Upper lobe of left lung (tissue), 6 donors: Measurements from ENCODE around the gene FANCG. TPM values are rescaled to one million over a fixed set of nuclear protein-coding genes. Genes with fewer than 3 reads are reported as not detected.
A peak's percentile ranks its signal among the peaks of the same experiment; 100 is the strongest.

Experiments used
- ATAC-seq, 2 donors: fragments of 200-7000 bp; cut with Tn5 transposase; one replicate each; pipeline ENCODE4 v1.9.1; 2022; ENCODE audit warnings: mild to moderate bottlenecking in 2 of 2, moderate library complexity in 2 of 2; ENCODE audit not compliant: low FRiP score in 2 of 2
- DNase-seq, 2 donors: peaks; one replicate each; pipeline ENCODE4 v3.0.0-alpha.2; 2019 to 2020
- H3K27ac ChIP-seq, 4 donors: fragments of 200-600 bp; sonication (generic); one replicate each; pipeline ENCODE4 v1.5.1; 2016 to 2019
- H3K27me3 ChIP-seq, 4 donors: fragments of 200-600 bp; sonication (generic); one replicate each; pipeline ENCODE4 v1.5.1; 2017 to 2019
- H3K36me3 ChIP-seq, 4 donors: fragments of 200-600 bp; sonication (generic); one replicate each; pipeline ENCODE4 v1.5.1; 2016 to 2019
- H3K4me1 ChIP-seq, 4 donors: fragments of 200-600 bp; sonication (generic); one replicate each; pipeline ENCODE4 v1.5.1; 2018 to 2019
- H3K4me3 ChIP-seq, 4 donors: fragments of 200-600 bp; sonication (generic); one replicate each; pipeline ENCODE4 v1.5.1; 2017 to 2019; ENCODE audit warnings: mild to moderate bottlenecking in 2 of 4, moderate library complexity in 1 of 4
- H3K9me3 ChIP-seq, 4 donors: fragments of 200-600 bp; sonication (generic); one replicate each; pipeline ENCODE4 v1.5.1; 2018 to 2019
- EP300 ChIP-seq, 4 donors: sonication (generic); formaldehyde crosslinking; IDR thresholded peaks; one replicate each; pipeline ENCODE4 v1.5.1; 2017; ENCODE audit warnings: antibody characterized with exemption in 4 of 4, control low read depth in 2 of 4
- POLR2A ChIP-seq, 4 donors: fragments of 450-650 bp; IDR thresholded peaks; one replicate each; pipeline ENCODE4 v1.5.1; 2016 to 2017; ENCODE audit warnings: antibody characterized with exemption in 4 of 4, mild to moderate bottlenecking in 2 of 4
- POLR2AphosphoS5 ChIP-seq, 2 donors: sonication (generic); formaldehyde crosslinking; IDR thresholded peaks; one replicate each; pipeline ENCODE4 v1.5.1; 2017; ENCODE audit warnings: antibody characterized with exemption in 2 of 2
- WGBS, 2 donors: methylation state at CpG; one replicate each; pipeline ENCODE4 v1.1.5; 2017 to 2018; 5-methylcytosine and 5-hydroxymethylcytosine counted together
- total RNA-seq, 6 donors: library from RNA; depleted of rRNA in 4 of 6; stranded (reverse); fragments of >200 nt in 4 of 6; gene quantifications; one replicate each; pipeline versions ENCODE4 v1.1.0 to v1.2.1, GENCODE V29; 2016 to 2021
- TF ChIP-seq, protein P1 (sequence below), 6 experiments: fragments of 450-650 bp in 4 of 6; fragments of 200-600 bp in 2 of 6; sonication (generic) in 2 of 6; IDR thresholded peaks; one replicate each; pipeline ENCODE4 v1.5.1; 2016 to 2019; ENCODE audit warnings: antibody characterized with exemption in 6 of 6
- donor health status: DM: no; HTN: no; CAD: no; lungs with moderate emphysema.
- donor health status: DM: no; HTN: yes; CAD: no; lungs with severe emphysema.

Gene FANCG
- total RNA-seq, 6 donors from 2014 or later, result 4.7 to 61.8 (median 9.1) TPM

DNA sequence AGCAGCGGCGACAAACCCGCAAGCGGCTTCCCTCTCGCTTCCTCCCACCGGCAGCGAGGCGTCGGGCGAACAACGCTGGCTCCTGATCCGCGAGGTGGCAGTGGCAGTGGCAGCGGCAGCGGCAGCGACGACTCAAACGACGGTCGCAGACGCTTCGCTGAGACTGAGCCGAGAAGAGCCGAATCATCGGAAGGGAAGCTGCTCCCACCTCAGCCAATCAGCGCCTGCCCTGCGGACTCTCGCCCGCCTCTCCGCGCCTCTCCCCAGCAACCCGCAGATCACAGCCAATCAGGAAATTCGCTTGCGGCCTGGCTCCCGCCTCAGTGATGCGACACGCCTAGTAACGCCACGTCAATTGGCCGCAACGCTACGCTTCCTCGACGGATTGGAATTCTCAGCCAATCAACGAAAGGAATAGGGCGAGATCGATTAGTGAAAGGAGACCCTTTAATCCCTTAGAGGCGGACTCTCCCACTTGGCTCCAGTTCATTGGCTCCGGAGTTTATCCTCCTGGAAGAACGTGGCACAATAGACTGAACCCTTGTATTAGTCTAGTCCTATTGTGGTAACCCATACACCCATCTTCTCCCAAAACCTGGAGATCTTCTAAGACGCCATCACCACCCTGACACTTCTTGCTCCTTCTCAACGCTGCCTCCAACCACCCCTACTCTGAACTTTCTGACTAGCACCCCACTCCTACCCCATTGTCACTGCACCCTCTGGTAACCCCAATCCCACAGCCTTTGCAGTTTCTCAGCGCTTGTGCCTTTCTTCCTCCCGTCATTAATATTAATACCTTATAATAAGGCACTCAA is 7.1 kb downstream of the FANCG start, which contains the start of gene VCP:
Gene VCP (minus strand): TSS at position 165 of the 818 bp plus-strand sequence. CDS start 272 bp downstream, outside the sequence.
- peak; percentile 97 to 98 for DNase-seq
- peaks cover 4 to 19% (median 7%) of the 10 kb centered on the region in 4 donors for H3K36me3 ChIP-seq
- H3K4me3 ChIP-seq, result peak within 1 kb of the TSS; percentile 80 to 99 (median 89)
- H3K9me3 ChIP-seq, result no peaks in the 10 kb centered on the region
- no peaks in the 10 kb centered on the region for H3K27me3 ChIP-seq
- TF ChIP-seq, protein P1, sequence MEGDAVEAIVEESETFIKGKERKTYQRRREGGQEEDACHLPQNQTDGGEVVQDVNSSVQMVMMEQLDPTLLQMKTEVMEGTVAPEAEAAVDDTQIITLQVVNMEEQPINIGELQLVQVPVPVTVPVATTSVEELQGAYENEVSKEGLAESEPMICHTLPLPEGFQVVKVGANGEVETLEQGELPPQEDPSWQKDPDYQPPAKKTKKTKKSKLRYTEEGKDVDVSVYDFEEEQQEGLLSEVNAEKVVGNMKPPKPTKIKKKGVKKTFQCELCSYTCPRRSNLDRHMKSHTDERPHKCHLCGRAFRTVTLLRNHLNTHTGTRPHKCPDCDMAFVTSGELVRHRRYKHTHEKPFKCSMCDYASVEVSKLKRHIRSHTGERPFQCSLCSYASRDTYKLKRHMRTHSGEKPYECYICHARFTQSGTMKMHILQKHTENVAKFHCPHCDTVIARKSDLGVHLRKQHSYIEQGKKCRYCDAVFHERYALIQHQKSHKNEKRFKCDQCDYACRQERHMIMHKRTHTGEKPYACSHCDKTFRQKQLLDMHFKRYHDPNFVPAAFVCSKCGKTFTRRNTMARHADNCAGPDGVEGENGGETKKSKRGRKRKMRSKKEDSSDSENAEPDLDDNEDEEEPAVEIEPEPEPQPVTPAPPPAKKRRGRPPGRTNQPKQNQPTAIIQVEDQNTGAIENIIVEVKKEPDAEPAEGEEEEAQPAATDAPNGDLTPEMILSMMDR (IDR thresholded peaks at IDR 0.05), result peak in 1 of 6 experiments; percentile 17
- TF ChIP-seq EP300 (IDR thresholded peaks at IDR 0.05) (peak in 1 of 4 donors; percentile 45), POLR2A (IDR thresholded peaks at IDR 0.05) (peak; percentile 36 to 96 (median 89)), POLR2AphosphoS5 (IDR thresholded peaks at IDR 0.05) (peak; percentile 90 to 93)
- peaks cover 31 to 39% (median 36%) of the 10 kb centered on the region in 4 donors for H3K4me1 ChIP-seq
- WGBS, 2 donors, result 6 to 8% methylated on average over 31 to 41 of the region's 54 CpGs
- H3K27ac ChIP-seq, result peak within 1 kb of the TSS; percentile 99 to 100 (median 100)
- ATAC-seq, result peak; percentile 97

DNA sequence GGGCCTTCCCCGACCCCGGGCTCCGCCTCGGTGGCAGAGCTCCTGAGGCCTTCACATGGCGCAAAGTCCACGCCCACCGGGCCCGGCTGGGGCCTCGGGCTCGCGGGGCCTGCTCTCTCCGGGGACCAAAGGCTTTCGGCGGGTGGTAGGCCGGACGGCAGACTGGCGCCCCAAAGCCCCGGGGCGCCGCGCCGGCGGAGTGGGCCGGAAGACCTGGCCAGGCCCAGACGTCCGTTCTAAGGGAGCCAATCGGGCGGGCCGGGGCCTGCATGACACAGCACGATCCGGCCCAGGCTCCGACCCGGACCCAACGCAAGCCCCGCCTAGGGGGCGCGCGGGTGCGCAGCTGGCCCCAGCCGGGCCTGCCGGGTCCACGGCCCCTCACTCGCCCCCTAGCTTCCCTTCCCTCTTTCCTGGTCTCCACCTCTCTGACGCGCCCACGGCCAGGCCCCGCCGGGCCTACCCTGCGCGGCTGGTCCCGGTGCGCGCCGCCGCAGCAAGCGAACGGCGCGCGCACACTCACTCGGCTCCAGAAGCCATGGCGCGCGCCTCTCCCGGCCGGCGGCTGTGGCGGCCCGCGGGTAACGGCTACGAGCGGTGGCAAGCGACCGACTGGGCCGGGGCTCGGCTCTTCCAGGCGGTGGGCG is 7.8 kb downstream of the FANCG start:
- Histone ChIP-seq H3K4me1 (peaks cover 31 to 45% (median 37%) of the 10 kb centered on the region in 4 donors), H3K27ac (peak overlapping the region; percentile 99 to 100 (median 100)), H3K36me3 (peaks cover 10 to 26% (median 14%) of the 10 kb centered on the region in 4 donors), H3K9me3 (no peaks in the 10 kb centered on the region), H3K4me3 (peak overlapping the region; percentile 80 to 99 (median 89)), H3K27me3 (no peaks in the 10 kb centered on the region)
- 0 to 2% methylated on average over 15 to 18 of the region's 79 CpGs for WGBS, 2 donors
- ATAC-seq (peak; percentile 90 to 93), DNase-seq (peak; percentile 96)
- TF ChIP-seq POLR2A (IDR thresholded peaks at IDR 0.05) (no peak), EP300 (IDR thresholded peaks at IDR 0.05) (no peak), POLR2AphosphoS5 (IDR thresholded peaks at IDR 0.05) (peak; percentile 42 to 52)
- TF ChIP-seq, protein P1 (IDR thresholded peaks at IDR 0.05), result peak in 4 of 6 experiments; percentile 41 to 60 (median 53)

DNA sequence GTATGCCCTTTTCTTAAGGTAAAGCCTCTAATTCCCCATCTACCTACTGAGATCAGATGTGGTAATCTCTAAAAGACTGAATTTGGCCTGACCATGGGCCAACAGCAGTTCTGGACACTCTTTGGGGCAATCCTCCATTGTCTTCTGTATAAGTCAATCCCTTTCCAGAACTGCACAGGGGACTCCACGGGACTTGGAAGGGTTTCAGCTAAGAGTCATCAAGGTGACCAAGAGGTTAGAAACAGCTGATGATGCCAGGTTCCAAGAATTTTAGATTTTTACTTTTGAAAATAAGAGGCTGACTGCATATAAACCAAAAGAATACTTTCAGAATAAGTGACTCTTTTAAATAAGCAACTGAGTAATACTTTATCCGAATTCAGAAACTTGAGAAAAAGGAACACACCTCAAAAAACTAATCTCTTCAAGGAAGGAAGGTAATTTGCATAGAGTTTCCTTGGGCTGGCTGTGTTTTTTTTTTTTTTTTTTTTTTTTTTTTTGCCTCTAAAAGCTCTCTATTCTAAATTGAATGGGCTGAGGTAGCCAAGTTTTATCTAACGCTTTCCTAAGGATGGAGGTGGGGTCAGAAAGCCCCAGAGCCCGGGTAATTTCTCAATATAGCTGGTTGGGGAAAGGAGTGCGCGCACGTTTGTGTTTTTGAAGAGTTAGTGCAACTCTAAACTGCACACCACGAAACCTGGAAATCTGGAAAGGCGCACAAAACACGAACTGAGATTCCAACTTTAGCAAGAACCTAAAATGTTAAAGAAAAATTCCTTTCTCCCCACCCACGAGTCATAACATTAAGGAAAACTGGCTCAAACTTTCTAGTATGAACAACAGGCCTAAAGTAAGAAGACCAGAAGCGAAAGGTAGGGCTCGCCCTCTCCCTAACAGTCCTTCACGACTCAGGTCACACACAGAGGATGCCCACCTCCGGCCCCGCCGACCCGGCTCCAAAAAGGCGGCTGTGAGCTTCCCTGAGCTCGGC is 8.6 kb downstream of the FANCG start:
- Histone ChIP-seq H3K9me3 (no peaks in the 10 kb centered on the region), H3K4me3 (peak overlapping the region; percentile 80 to 99 (median 89)), H3K36me3 (peaks cover 18 to 34% (median 22%) of the 10 kb centered on the region in 4 donors), H3K27ac (peak overlapping the region; percentile 99 to 100 (median 100)), H3K4me1 (peaks cover 31 to 45% (median 37%) of the 10 kb centered on the region in 4 donors), H3K27me3 (no peaks in the 10 kb centered on the region)
- ATAC-seq (no peak), DNase-seq (peak in 1 of 2 donors; percentile 34)
- 2 to 3% methylated on average over 19 to 20 of the region's 20 CpGs for WGBS, 2 donors
- no peak for TF ChIP-seq EP300 (IDR thresholded peaks at IDR 0.05)
- TF ChIP-seq POLR2A (IDR thresholded peaks at IDR 0.05), result no peak
- no peak for TF ChIP-seq POLR2AphosphoS5 (IDR thresholded peaks at IDR 0.05)
- TF ChIP-seq, protein P1 (IDR thresholded peaks at IDR 0.05), result no peak

DNA sequence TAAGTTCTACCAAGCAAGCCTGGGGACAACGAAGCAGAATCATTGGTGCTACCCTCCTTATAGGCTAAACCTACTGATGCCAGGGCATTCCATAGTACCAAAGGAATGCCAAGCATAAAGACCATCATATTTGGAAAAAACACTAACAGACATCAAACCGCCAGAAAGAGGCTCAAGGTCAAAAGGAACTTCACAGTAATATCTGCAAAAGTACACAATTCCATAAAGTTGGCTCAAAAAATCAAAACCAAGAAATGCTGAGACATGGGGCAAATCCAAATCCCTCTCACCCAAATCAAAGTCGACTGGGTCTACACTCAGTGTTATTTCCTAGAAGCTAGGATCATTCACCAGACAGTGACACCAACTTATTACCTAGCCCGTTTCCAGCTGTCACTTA is 10.7 kb downstream of the FANCG start:
- Histone ChIP-seq H3K4me1 (peaks cover 31 to 45% (median 37%) of the 10 kb centered on the region in 4 donors), H3K9me3 (no peaks in the 10 kb centered on the region), H3K27me3 (no peaks in the 10 kb centered on the region), H3K27ac (no peak overlapping the region), H3K36me3 (peaks cover 39 to 49% (median 40%) of the 10 kb centered on the region in 4 donors), H3K4me3 (peak overlapping the region in 1 of 4 donors; percentile 80)
- ATAC-seq (no peak), DNase-seq (no peak)
- WGBS, 2 donors, result 70 to 73% methylated on average over 4 of the region's 4 CpGs
- TF ChIP-seq POLR2A (IDR thresholded peaks at IDR 0.05) (no peak), POLR2AphosphoS5 (IDR thresholded peaks at IDR 0.05) (no peak), EP300 (IDR thresholded peaks at IDR 0.05) (no peak)
- TF ChIP-seq, protein P1 (IDR thresholded peaks at IDR 0.05), result no peak
